A172 (cell line): Measurements from ENCODE around the gene SIL1. TPM values are rescaled to one million over a fixed set of nuclear protein-coding genes. Genes with fewer than 3 reads are reported as not detected.
"Not testable (repeated sequence)": the region's sequence is repeated elsewhere in the genome, so short reads cannot be mapped to it uniquely, and the experiment has no call there.

Source experiments
- DNase-seq: peaks from one replicate; pipeline ENCODE4 v3.0.0-alpha.2; 2015; ENCODE audit warnings: low spot score
- total RNA-seq: library from RNA; depleted of rRNA; stranded (reverse); fragments of >200 nt; shearing (Covaris generic); gene quantifications from 2 replicates; pipeline ENCODE4 v1.2.3, GENCODE V29; 2014; rRNA removed

SIL1 gene
- total RNA-seq = 60.4 TPM in 2 replicates

DNA sequence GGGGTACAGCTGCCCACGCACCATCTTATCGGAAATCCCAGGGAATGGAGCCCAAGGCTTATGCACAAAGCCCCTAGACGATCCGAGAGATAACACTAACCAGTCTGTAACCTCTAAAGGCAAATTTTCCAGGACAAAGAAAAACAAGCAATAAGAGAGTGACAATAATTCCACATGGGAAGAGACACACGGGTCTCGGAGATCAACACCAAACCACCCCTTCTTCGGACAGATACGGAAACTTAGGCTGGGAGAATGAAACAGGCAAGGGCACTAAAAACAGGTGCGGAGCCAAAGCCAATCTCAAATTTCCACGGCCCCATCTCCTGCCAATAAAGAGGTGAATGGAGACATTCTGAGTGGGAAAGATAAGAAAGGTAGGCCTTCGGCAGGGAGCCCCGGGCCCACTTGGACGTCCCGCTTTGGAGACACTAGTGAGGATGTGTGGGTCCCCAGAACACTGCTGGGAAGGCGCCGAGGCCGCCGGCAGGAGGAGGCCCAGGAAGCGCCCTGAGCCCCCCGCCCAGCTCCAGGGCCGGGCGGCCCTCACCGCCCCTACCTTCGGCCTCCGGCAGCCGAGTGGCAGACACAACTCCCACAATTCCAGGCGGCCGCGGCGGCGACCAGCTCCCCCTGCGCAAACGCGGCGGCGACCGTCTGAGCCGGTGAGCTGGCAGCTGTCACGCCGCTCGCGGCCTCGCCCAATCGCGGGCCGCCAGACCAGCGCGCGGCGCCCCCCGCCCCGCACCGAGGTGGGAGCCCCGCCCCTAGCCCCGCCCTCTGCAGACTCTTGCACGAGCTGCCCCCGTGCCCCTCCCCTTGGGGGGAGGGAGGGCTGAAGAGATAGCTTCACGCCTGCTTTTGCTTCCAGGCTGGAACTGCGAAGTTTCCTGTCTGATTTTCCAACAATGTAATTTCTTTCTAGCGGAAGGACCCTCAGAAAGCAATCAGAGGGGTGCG lies at the start of gene SIL1:
SIL1 (minus strand) TSS at position 659 of the 960 bp plus-strand sequence. CDS start 70,525 bp downstream, outside the sequence.
- peak; percentile 87 for DNase-seq

DNA sequence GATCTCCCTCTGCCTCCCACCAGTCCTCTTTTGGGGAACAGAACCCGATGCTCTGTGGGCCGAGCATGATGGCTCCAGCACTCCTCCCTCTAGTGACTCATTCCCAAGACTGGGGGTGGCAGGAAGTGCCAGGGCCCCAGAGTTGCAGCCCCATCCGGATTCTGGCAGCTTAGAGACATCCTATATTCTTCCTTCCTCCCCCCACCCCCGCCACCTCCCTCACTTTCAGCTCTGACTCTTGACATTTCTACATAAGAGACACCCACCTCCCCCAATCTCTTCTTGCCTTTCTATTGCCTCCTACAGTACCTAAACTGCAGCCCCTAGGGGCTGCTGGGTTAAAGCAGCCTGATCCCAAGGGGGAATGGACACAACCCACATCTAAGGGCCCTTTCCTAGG lies 48.2 kb upstream of the SIL1 start:
- DNase-seq = peak; percentile 88

DNA sequence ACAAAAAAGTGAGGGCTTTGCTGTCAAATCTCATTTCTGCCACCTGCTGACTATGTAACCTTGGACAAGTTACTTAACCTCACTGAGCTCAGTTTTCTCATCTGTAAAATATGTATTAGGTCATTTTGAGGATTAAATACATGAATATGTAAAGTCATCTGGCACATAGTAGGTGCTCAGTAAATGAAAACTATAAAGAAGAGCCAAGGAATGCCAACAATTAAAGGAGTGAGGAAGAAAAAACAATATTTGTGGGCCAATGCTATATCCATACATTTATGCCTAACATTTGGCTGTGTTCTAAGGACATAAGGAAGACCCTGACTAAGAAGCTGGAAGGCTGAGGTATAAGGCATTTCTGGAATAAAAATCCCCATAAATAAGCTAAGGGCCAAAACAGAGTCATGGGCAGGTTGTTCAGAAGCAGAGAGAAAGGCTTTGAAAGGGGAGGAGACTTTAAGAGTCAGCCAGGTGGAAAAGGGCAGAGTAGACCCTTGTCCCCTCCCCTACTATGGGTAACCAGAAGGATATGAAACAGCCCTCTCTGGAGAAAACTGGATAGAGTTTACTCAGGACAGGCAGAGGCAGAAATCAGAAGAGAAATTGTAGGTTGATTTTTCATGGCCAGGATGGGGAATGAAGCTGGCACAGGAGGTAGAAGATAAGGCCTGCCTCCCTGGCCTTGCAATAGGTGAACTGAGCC lies 47.6 kb upstream of the SIL1 start:
- DNase-seq = no peak

DNA sequence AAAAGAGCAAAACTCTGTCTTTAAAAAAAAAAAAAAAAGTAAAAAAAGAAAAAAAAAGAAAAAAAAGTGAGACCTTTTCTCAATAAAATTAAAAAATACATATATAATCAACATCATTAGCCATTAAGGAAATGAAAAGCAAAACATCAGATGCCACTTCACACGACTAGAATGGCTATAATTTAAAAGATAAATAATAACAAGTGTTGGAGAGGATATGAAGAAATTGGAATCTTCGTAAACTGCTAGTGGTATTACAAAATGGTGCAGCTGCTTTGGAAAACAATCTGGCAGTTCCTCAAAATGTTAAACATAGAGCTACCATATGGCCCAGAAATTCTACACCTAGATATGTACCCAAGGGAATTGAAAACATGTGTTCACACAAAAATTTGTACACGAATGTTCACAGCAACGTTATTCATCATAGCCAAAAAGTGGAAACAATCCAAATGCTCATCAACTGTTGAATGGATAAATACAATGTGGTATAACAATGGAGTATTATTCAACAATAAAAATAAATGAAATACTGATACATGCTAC lies 45.3 kb upstream of the SIL1 start:
- no peak for DNase-seq

DNA sequence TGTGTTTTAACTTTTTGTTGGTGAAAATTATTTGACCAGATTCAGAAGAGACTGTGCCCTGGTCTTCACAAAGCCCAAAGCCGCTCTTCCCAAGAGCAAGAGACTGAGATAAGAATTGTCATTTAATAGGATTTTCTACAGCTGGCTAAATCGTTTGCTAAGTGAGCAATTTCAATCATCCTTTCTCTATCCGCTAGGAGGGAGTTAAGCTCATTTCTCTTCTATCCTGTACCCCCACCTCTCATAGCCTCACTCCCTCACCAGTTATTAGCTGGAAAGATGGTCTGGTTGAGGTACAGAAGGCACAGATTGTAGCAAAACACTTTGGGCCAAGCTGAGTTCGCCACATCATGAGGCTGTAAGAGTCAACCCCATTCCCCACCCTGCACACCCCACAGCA lies 43.0 kb upstream of the SIL1 start:
- DNase-seq = no peak

DNA sequence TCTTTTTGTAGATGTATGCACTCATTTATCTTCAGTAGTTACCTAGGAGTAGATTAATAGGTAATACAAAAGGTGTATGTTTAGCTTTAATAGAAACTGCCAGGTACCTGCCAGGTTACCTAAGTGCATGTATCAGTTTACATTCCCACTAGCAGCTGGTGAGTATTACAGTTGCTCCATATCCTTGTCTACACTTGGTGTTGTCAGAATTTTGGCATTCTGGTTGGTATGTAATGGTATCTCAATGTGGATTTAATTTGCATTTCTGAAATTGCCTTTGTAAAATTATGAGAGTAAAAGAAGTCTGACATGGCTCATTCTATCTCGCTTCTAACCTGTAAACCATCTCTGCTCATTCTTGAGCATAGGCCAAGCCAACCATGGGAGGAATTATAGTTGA lies 38.3 kb upstream of the SIL1 start:
- DNase-seq = no peak

DNA sequence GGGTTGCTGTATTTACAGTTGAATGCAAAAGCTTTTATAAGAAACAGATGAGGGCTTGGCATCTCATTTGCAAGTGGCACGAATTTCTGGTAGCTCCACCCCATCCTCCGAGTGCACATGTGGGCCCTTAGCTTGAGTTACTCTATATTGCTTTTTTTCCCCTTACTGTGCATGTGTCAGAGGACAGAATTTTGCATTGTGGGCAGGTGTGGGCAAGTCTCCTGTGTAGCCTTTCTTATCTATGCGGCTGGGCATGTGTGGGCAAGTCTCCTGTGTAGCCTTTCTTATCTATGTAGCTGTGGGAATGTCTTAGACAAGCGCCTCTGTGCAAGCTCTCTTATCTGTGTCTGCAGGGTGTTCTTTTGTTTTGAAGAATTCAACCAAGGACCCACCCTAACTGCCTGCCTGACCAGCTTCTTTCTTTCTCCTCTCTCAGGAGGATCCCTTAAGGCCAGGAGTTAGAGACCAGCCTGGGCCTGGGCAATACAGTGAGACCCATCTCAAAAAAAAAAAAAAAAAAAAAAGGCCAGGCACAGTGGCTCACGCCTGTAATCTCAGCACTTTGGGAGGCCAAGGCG lies 34.1 kb upstream of the SIL1 start:
- DNase-seq = peak; percentile 22

DNA sequence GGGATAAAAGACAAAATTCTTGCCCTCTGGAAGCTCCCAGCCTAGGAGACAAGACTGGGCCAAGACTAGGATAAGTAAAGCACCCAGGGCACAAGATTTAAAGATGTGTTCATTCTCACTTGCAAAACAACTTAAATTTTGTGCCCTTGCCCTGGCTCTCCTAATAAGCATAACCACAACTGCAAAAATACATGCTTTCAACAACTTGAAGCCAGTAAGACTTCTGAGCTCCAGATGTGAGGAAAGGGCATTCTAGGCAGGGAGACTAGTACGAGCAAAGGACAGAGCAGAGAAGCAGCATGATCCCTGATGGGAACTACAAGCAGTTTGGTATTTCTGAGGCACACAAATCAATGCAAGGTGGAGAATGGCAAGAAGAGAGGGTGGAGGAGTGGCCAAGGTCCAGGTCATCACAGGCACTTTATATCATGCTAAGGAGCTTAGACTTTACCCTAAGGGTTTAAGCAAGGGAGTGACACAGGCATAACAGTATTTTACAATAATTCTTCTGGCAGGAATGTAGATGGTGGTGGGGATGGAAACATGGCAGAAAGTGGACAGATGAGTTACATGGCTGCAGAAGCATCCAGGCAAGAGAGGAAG lies 30.1 kb upstream of the SIL1 start:
- no peak for DNase-seq

DNA sequence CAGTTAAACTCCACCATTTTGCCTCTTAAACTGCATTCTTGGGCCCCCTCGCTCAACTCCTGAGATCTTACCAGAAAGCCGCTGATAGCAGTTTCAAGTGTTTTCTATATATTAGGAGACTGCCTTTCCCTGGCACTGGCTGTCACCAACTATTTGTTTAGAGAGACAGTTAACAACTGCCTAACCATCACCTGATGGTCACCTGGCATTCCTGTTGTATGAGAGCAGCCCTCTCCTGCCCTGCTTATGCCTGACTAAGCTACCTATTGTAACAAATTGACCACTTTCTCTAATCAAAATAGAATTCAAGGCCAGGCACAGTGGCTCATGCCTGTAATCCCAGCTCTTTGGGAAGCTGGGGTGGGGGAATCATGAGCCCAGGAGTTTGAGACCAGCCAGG lies 28.0 kb upstream of the SIL1 start:
- DNase-seq = no peak

DNA sequence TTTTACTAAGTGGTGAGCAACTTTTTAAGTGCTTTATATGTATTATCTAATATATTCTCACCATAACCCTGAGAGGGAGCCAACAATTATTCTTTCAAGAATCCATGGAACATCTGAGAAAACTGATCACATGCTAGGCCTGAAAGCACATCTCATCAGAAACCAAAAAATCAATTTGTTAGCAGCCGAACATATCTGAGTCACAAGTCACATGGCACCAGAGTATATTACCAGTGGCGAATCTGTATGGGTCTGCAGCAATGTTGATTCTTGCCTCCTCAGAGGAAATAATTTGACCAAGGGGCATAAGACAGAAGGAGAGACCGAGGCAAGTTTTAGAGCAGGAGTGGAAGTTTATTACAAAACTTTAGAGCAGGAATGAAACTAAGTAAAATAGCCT lies 25.3 kb upstream of the SIL1 start:
- no peak for DNase-seq

DNA sequence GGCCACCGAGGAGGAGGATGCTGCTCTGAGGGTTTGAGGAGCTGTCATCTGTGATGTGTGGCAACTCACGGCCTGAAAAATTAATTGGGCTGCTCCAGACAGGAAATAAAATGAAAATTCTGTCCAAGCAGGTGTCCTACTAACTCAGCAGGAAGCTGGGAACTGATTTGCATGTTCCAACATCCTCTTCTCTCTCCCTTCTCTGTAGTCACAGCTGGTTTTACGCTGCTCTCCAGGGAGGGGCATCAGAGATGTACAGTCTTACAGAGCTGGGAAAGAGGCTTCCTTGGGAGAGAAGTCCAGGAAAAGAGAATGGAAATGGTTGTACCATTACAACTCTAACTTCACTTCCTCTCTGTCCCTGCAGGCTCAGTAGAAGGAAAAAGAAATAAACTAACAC lies 24.2 kb upstream of the SIL1 start:
- DNase-seq = no peak

DNA sequence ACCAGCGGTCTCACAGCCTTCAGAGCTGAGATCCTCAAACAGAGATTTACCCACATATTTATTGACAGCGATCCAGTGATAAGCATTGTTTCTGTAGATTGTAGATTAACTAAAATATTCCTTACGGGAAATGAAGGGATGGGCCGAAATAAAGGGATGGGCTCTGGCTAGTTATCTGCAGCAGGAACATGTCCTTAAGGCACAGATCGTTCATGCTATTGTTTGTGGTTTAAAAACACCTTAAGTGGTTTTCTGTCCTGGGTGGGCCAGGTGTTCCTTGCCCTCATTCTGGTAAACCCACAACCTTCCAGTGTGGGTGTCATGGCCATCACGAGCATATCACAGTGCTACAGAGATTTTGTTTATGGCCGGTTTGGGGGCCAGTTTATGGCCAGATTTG lies 19.9 kb upstream of the SIL1 start:
- not testable (repeated sequence) for DNase-seq

DNA sequence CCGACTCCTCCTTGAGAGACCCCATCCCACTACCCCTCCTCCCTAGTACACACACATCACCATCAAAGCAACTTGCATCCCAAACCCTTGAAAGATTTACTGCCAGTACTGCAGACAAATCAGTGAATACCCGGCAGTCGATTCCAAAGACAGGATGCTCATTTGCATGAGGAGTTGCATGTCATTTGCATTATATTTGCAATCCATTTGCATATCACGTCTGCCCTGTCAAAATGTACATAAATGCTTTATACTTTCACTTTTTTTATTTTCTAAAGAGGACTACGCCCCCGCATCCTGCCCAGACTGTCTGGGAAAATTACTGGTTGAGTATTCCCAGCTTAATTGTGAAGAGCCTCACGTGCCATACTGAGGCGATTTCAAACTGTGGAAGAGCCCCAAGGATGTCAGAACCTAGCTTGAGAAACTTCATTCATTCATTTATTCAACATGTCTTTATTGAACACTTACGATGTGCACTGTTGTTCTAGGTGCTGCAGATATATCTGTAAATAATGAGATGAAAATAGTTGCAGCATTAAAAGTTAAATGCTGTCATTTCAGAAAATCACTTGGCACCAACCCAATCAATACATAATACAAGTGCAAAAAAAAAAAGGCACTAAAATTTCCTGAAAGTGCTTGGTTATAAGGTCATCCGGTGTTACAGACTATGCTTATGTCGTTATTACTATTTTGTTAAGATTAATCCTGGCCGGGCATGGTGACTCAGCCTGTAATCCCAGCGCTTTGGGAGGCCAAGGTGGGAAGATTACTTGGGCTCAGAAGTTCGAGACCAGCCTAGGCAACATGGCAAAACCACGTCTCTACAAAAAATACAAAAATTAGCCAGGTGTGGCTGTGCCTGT lies 17.2 kb upstream of the SIL1 start:
- no peak for DNase-seq

DNA sequence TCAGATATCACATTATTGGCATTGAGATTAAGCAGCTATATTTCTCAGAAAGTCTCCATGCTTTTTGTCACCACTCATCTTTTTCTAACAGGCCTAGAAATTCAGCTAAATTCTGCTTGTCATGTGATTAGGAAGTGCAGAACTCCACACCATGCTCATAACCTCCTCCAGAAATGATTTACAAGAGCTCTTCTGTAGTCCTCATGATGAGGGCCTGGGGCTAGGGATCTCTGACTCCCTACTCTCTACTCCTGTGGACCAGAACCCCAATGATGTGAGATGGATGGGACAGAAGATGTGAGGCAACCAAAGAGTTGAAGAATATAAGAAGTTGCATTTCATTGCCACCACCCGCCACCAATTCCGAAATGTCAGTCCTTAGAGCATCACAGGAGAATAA lies 16.5 kb upstream of the SIL1 start:
- no peak for DNase-seq

DNA sequence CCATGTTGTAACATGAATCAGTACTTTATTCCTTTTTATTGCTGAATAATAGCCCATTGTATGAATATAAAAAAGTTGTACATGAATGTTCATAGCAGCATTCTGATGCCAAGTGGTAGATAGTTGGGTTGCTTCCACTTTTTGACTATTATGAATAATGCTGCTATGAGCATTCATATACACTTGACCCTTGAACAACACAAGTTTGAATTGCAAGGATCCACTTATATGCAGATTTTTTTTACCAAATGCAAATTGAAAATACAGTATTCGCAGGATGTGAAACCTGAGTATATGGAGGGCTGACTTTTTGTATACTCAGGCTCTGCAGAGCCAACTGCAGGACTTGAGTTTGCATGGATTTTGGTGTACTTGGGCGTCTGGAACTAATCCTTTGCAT lies 14.7 kb upstream of the SIL1 start:
- DNase-seq = no peak

DNA sequence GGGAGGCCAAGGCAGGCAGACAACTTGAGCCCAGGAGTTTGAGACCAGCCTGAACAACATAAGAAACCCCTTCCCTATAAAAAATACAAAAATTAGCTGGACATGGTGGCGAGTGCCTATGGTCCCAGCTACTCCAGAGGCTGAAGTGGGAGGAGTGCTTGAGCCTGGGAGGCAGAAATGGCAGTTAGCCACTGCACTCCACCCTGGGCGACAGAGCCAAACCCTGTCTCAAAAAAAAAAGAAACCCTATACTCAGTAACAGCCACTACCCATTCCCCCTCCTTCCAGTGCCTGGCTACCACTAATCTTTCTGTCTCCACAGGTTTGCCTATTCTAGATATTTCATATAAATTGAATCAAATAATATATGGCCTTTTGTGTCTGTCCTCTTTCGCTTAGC lies 14.3 kb upstream of the SIL1 start:
- no peak for DNase-seq

DNA sequence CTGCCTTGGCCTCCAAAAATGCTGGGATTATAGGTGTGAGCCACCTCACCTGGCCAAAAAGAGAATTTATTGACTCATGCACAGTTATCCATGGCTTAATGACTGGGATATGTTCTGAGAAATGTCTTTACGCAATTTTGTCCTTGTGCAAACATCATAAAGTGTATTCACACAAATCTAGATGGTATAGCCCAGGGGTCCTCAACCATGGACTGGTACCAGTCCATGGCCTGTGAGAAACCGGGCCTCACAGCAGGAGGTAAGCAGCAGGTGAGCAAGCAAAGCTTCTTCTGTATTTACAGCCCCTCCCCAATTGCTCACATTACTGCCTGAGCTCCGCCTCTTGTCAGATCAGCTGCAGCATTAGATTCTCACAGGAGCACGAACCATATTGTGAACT lies 12.4 kb upstream of the SIL1 start:
- DNase-seq = no peak

DNA sequence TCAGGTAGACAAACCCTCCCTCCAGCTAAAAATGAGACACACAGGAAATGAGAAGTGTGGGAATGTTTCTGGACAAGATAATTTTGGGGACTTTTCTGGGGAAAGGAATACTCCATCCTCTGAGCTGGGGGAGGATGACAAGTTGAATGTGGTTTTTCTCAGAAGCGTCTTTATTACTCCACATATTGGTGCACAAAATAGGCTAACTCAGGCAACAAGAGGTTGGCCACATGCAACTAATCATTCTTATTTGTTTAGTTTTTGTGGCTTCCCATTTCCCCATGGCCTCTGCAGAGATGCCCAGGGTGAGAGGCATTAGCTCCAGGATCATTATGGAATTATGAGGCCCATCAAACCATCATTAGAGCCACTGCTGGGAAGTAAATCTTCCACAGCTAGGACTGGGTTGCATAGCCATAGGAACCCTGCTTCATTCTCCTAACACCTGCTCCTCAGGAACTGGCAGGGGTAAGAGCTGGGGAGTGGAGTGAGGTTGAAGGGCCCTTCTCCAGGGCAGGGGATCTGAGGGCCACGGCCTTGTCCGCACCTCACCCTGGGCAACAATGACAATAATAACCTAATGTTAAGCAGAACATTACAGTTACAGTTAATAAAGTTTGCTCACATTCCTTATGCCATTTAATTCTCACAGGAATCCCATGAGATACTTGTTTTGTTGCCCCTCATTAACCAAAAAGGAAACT lies 9.3 kb upstream of the SIL1 start:
- no peak for DNase-seq

DNA sequence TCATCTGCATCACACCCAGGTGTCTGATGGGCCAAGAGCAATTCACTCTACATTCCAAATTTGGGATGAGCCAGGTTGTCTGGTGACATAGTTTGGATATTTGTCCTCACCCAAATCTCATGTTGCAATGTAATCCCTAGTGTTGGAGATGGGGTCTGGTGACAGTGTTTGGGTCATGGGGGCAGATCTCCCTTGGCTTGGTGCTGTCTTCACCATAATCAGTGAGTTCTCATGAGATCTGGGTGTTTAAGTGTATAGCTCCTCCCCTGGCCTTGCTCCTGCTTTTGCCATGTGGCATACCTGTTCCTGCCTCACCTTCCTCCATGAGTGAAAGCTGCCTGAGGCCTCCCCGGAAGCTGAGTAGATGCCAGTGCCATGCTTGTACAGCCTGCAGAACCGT lies 7.4 kb upstream of the SIL1 start:
- no peak for DNase-seq

DNA sequence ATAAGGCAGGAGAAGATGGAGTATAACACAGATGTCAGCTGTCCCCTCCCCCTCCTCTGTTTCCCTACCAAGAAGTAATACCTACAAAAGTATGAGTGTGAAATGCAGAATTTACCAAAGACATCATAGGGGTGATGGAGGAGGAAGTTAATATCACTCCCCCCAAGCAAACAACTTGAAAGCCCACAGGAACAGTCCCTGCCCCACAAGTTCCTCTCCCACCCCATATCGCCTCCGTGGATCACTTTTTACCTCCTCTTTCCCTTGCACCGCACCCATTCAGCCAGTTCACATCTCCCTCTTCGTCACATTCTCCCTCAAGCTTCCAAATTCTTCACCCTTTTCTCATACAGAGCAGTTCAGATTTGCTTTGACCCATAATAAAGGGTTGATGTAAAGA lies 7.0 kb upstream of the SIL1 start:
- DNase-seq = no peak
